SU-DHL-6 (cell line): Measurements from ENCODE around the gene PLB1.

Source experiments
- H2AFZ ChIP-seq: fragments of 200-600 bp; sonication (generic); 2 replicates; pipeline ENCODE4 v1.6.1; 2014; ENCODE audit warnings: low read depth, mild to moderate bottlenecking, moderate library complexity, mixed read lengths, antibody characterized with exemption, low read length; ENCODE audit not compliant: severe bottlenecking
- H3F3A ChIP-seq: fragments of 200-600 bp; shearing (Covaris generic); 2 replicates; pipeline ENCODE4 v1.6.0; 2016; ENCODE audit warnings: antibody characterized with exemption, mild to moderate bottlenecking; ENCODE audit not compliant: insufficient read depth
- H3K27ac ChIP-seq: fragments of 200-600 bp; sonication (generic); 2 replicates; pipeline ENCODE4 v1.5.1; 2016; ENCODE audit warnings: low read depth, mild to moderate bottlenecking, low read length, moderate library complexity, mixed read lengths
- H3K27me3 ChIP-seq: fragments of 200-600 bp; sonication (generic), shearing (Covaris generic); 2 replicates; pipeline ENCODE4 v1.6.0; 2014; ENCODE audit warnings: mild to moderate bottlenecking, low read length
- H3K36me3 ChIP-seq: fragments of 200-600 bp; sonication (generic); 2 replicates; pipeline ENCODE4 v1.6.1; 2014; ENCODE audit warnings: mild to moderate bottlenecking, low read length, mixed read lengths
- H3K4me2 ChIP-seq: fragments of 300-600, 200-600 bp; shearing (Covaris generic), sonication (generic); 2 replicates; pipeline ENCODE4 v1.6.0; 2014; ENCODE audit warnings: low read length, low read depth, mild to moderate bottlenecking; ENCODE audit not compliant: poor library complexity, severe bottlenecking
- H3K4me3 ChIP-seq: fragments of 200-600 bp; sonication (generic); 2 replicates; pipeline ENCODE4 v1.5.1; 2014; ENCODE audit warnings: antibody characterized with exemption, low read length, mild to moderate bottlenecking, mixed read lengths; ENCODE audit not compliant: insufficient read depth, poor library complexity, severe bottlenecking
- H3K79me2 ChIP-seq: fragments of 200-600 bp; sonication (generic); 2 replicates; pipeline ENCODE4 v1.6.1; 2014; ENCODE audit warnings: mild to moderate bottlenecking, low read length, moderate library complexity; ENCODE audit not compliant: insufficient read depth
- H3K9ac ChIP-seq: fragments of 200-600 bp; sonication (generic); 2 replicates; pipeline ENCODE4 v1.7.0; 2014; ENCODE audit warnings: mild to moderate bottlenecking, low read length
- H3K9me2 ChIP-seq: fragments of 200-600 bp; sonication (generic); replicated peaks from 2 replicates; pipeline ENCODE4 v1.6.1; 2014; ENCODE audit warnings: low read length; ENCODE audit not compliant: insufficient read depth
- H3K9me3 ChIP-seq: fragments of 200-600 bp; sonication (generic); 2 replicates; pipeline ENCODE4 v1.6.1; 2014; ENCODE audit warnings: low read length, mixed read lengths; ENCODE audit not compliant: insufficient read depth
- H4K20me1 ChIP-seq: fragments of 200-600 bp; sonication (generic); 2 replicates; pipeline ENCODE4 v1.6.1; 2014; ENCODE audit warnings: low read depth, mild to moderate bottlenecking, antibody characterized with exemption, low read length, moderate library complexity, mixed read lengths
- EZH2phosphoT487 ChIP-seq: fragments of 200-600 bp; sonication (generic), shearing (Covaris generic); conservative IDR thresholded peaks from 2 replicates; pipeline ENCODE4 v1.6.1; 2018; ENCODE audit warnings: mild to moderate bottlenecking, antibody characterized with exemption, low read length, moderate library complexity, mixed read lengths
- TF ChIP-seq, protein P1 (sequence below): fragments of 200-600 bp; sonication (generic); IDR thresholded peaks from one replicate; pipeline ENCODE4 v1.5.1; 2017; ENCODE audit warnings: antibody characterized with exemption, mild to moderate bottlenecking, low read length, moderate library complexity; ENCODE audit not compliant: insufficient read depth, poor library complexity, severe bottlenecking

The PLB1 gene

DNA sequence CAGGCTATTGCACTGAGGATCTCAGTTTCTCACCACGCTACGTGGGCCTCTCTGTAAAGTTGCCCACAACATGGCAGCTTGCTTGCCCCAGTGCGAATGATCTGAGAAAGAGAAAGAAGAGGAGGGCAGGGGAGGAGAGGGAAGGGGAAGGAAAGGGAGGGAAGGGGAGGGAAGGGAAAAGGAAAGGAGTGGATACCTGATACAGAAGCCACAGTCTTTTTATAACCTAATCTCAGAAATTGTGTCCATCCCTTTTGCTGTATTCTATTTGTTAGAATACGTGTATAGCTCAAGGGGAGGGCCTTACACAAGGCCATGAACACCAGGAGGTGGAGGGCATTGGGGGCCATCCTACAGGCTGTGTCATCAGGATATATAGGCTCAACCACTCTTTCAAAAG is 177.5 kb downstream of the PLB1 start:
- no peak overlapping the region for H3K27ac ChIP-seq
- H2AFZ ChIP-seq: peak overlapping the region; percentile 9
- no peak overlapping the region for H3K9ac ChIP-seq
- no peaks in the 10 kb centered on the region for H4K20me1 ChIP-seq
- H3K4me2 ChIP-seq: no peak overlapping the region
- TF ChIP-seq EZH2phosphoT487: no peak
- TF ChIP-seq, protein P1, sequence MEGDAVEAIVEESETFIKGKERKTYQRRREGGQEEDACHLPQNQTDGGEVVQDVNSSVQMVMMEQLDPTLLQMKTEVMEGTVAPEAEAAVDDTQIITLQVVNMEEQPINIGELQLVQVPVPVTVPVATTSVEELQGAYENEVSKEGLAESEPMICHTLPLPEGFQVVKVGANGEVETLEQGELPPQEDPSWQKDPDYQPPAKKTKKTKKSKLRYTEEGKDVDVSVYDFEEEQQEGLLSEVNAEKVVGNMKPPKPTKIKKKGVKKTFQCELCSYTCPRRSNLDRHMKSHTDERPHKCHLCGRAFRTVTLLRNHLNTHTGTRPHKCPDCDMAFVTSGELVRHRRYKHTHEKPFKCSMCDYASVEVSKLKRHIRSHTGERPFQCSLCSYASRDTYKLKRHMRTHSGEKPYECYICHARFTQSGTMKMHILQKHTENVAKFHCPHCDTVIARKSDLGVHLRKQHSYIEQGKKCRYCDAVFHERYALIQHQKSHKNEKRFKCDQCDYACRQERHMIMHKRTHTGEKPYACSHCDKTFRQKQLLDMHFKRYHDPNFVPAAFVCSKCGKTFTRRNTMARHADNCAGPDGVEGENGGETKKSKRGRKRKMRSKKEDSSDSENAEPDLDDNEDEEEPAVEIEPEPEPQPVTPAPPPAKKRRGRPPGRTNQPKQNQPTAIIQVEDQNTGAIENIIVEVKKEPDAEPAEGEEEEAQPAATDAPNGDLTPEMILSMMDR: no peak
- H3K27me3 ChIP-seq: no peaks in the 10 kb centered on the region
- no peaks in the 10 kb centered on the region for H3F3A ChIP-seq
- H3K36me3 ChIP-seq: no peaks in the 10 kb centered on the region
- H3K79me2 ChIP-seq: no peaks in the 10 kb centered on the region
- H3K4me3 ChIP-seq: no peak overlapping the region
- no peaks in the 10 kb centered on the region for H3K9me3 ChIP-seq
- no peaks in the 10 kb centered on the region for H3K9me2 ChIP-seq

GRCh38 chr2:28674062-28674712 is 178.3 kb downstream of the PLB1 start:
- H3K27ac ChIP-seq: no peak overlapping the region
- H3K4me3 ChIP-seq: no peak overlapping the region
- H4K20me1 ChIP-seq: no peaks in the 10 kb centered on the region
- H3K36me3 ChIP-seq: no peaks in the 10 kb centered on the region
- no peaks in the 10 kb centered on the region for H3K9me2 ChIP-seq
- no peaks in the 10 kb centered on the region for H3F3A ChIP-seq
- no peak overlapping the region for H3K4me2 ChIP-seq
- TF ChIP-seq, protein P1: no peak
- TF ChIP-seq EZH2phosphoT487: no peak
- no peaks in the 10 kb centered on the region for H3K27me3 ChIP-seq
- H3K9me3 ChIP-seq: no peaks in the 10 kb centered on the region
- H3K79me2 ChIP-seq: no peaks in the 10 kb centered on the region
- no peak overlapping the region for H2AFZ ChIP-seq
- no peak overlapping the region for H3K9ac ChIP-seq

DNA sequence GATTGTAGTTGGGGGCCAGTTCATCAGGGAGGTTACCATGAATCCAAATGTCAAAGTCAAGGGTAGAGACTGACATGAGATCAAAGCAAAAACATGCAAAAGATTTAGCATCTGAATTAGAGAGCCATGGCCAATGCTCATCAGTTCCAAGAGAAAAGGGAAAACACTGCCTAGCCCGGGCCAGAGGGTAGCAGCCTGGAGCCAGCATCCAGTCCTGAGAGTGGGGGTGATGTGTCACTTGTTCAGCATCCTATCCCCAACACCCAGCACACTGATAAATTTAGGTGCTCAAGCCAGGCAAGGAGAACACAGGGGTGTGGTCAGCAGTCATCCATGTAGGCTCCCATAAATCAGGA is 178.8 kb downstream of the PLB1 start:
- TF ChIP-seq EZH2phosphoT487: no peak
- TF ChIP-seq, protein P1: no peak
- H3K27me3 ChIP-seq: no peaks in the 10 kb centered on the region
- H3K79me2 ChIP-seq: no peaks in the 10 kb centered on the region
- H3F3A ChIP-seq: no peaks in the 10 kb centered on the region
- no peaks in the 10 kb centered on the region for H3K36me3 ChIP-seq
- H4K20me1 ChIP-seq: no peaks in the 10 kb centered on the region
- no peak overlapping the region for H3K4me2 ChIP-seq
- no peak overlapping the region for H2AFZ ChIP-seq
- H3K9ac ChIP-seq: no peak overlapping the region
- H3K9me3 ChIP-seq: no peaks in the 10 kb centered on the region
- H3K4me3 ChIP-seq: no peak overlapping the region
- no peaks in the 10 kb centered on the region for H3K9me2 ChIP-seq
- no peak overlapping the region for H3K27ac ChIP-seq
